HG02642 (cell line): ENCODE data around the gene MITF.

Experiments
- ATAC-seq: cut with Tn5 transposase; IDR thresholded peaks from one replicate; pipeline ENCODE4 v1.9.1; 2021; ENCODE audit warnings: mild to moderate bottlenecking; ENCODE audit not compliant: unreplicated experiment, poor library complexity

Gene MITF

GRCh38 chr3:69724722-69725435 is 14.4 kb upstream of the MITF start:
- no peak for ATAC-seq

- ATAC-seq = no peak
Observed at GRCh38 chr3:69725994-69726571, 13.2 kb upstream of the MITF start.

GRCh38 chr3:69729147-69729919 is 9.9 kb upstream of the MITF start:
- ATAC-seq = no peak

- no peak for ATAC-seq
Observed at GRCh38 chr3:69731080-69731479, 8.2 kb upstream of the MITF start.

GRCh38 chr3:69735893-69736292 is 3.4 kb upstream of the MITF start:
- no peak for ATAC-seq

- ATAC-seq = no peak
Observed at GRCh38 chr3:69737392-69737791, 1.9 kb upstream of the MITF start.

GRCh38 chr3:69738315-69738714 is 949 bp upstream of the MITF start:
- ATAC-seq = no peak

GRCh38 chr3:69738859-69739203 is 433 bp upstream of the MITF start:
- no peak for ATAC-seq

- no peak for ATAC-seq
Observed at GRCh38 chr3:69740103-69741021, 1.1 kb downstream of the MITF start.

GRCh38 chr3:69741032-69741767 is 1.9 kb downstream of the MITF start:
- no peak for ATAC-seq

GRCh38 chr3:69742391-69742790 is 3.1 kb downstream of the MITF start:
- ATAC-seq = no peak

- ATAC-seq = no peak
Observed at GRCh38 chr3:69743975-69744906, 5.0 kb downstream of the MITF start.

- no peak for ATAC-seq
Observed at GRCh38 chr3:69745505-69745904, 6.2 kb downstream of the MITF start.

GRCh38 chr3:69746119-69746518 is 6.9 kb downstream of the MITF start:
- ATAC-seq = no peak

GRCh38 chr3:69747511-69748258 is 8.4 kb downstream of the MITF start:
- no peak for ATAC-seq

- no peak for ATAC-seq
Observed at GRCh38 chr3:69748503-69748902, 9.2 kb downstream of the MITF start.

GRCh38 chr3:69749461-69749860 is 10.2 kb downstream of the MITF start:
- no peak for ATAC-seq

- ATAC-seq = no peak
Observed at GRCh38 chr3:69750549-69750948, 11.3 kb downstream of the MITF start.
